Hematopoietic multipotent progenitor cell treated with erythropoietin and hydrocortisone succinate and interleukin-3 and kit ligand, for 4 days (in vitro differentiated cells): ENCODE measurements around the gene CNGA2.
"Not testable (repeated sequence)": the region's sequence is repeated elsewhere in the genome, so short reads cannot be mapped to it uniquely, and the experiment has no call there.

Experiments used
- DNase-seq: peaks from one replicate; pipeline ENCODE4 v3.0.0-alpha.2; 2015

CNGA2 gene

DNA sequence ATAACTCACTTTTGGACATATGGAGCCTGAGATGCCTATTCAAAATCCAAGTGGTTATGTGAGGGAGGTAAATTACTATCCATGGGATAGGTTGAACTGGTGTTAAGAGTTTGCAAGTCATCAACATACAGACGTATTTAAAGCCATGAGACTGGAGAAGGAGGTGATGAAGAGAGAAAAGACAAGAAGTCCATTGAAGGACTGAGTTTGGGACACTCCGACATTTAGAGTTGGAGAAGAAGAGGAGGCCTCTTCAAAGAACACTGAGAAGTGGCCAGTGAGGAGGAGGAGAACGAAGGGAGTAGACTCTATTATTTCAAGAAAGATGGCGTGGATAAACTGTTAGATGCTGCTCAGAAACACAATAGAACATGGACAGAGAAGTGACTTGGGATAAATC lies at the start of gene CNGA2:
Gene CNGA2, plus strand, starts transcription at position 301 of the 400 bp plus-strand sequence. CDS start 3,738 bp downstream, outside the sequence.
- DNase-seq = no peak

DNA sequence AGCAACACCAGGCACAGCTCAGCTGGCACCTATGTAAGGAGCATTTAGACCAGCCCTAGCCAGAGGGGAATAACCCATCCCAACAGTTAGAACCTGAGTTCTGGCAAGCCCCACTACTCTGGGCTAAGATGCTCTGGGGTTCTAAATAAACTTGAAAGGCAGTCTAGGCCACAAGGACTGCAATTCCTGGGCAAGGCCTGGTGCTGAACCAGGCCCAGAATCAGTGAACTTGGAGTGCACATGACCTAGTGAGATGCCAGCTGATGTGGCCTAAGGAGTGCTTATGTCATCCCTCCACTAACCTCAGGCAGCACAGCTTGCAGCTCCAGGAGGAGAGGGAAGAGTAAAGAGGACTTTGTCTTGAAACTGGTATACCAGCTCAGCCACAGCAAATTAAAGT lies 46.9 kb upstream of the CNGA2 start:
- DNase-seq = no peak

GRCh38 chrX:151688695-151689094 lies 45.9 kb upstream of the CNGA2 start:
- DNase-seq = no peak

DNA sequence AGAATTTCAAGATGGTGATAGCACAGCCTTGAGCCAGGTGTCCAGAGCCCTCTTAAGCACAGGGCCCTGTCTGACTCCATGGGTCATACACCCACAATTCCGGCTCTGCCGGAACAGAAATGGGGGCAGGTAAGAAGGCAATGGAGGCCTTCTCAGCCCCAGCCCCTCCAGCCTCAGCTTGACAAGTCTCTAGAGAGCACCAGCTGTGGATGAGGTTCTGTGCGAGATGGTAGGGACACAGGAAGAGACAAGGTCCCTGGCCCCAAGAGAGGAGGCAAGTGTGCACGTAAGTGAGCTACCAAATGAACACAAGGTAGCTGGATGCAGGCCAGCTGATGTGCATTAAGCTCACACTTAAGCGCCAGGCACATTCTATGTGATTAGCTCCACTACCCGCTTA lies 41.7 kb upstream of the CNGA2 start:
- DNase-seq = no peak

- DNase-seq = no peak
Measured at GRCh38 chrX:151694121-151694520, 40.4 kb upstream of the CNGA2 start.

DNA sequence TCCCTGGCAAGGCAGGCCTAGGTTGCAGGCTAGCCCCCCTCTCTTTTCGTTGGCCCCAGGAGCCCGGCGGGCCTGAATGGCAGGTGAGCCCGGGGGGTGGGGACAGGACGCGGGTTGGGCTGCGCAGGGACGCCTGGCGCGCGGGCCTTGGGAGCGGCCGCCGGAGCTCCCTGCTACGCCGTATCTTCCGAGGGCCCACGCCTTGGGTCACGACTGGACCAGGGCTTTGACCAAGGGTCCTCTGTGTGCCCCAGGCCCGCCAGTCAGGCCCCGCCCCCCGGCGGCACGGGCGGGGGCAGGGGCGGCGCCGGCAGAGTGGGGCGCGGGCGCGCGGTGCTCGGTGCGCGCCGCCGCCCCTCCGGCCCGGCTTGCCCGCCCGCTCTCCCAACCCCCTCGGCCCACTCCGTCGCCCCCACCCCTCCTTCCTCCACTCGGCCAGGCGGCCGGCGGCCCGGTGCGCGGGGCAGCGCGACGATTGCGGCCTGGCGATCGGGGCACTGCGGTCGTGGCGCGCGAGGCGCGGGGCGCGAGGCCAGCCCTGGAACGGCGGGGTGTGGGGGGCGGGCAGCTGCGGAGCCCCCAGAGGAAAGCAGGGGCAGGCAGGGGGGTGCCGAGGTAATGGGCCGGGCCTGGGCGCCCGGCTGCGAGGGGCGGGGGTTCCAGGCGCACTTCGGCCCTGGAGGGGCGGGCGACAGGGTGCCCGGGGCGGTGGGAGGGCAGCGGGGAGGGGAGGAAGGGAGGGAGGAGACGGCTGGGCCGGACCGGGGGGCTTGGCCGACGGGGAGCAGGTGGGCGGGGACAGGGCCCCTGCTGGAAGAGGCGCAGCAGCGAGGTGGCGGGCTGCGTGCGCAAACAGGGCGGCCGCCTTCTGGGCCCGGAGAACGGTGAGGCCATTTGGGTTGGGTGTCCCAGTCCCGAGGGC lies 39.6 kb upstream of the CNGA2 start, which contains the start of gene PRRG3:
Gene PRRG3, plus strand, starts transcription at position 798 of the 922 bp plus-strand sequence. CDS start 3,357 bp downstream, outside the sequence.
- no peak for DNase-seq

DNA sequence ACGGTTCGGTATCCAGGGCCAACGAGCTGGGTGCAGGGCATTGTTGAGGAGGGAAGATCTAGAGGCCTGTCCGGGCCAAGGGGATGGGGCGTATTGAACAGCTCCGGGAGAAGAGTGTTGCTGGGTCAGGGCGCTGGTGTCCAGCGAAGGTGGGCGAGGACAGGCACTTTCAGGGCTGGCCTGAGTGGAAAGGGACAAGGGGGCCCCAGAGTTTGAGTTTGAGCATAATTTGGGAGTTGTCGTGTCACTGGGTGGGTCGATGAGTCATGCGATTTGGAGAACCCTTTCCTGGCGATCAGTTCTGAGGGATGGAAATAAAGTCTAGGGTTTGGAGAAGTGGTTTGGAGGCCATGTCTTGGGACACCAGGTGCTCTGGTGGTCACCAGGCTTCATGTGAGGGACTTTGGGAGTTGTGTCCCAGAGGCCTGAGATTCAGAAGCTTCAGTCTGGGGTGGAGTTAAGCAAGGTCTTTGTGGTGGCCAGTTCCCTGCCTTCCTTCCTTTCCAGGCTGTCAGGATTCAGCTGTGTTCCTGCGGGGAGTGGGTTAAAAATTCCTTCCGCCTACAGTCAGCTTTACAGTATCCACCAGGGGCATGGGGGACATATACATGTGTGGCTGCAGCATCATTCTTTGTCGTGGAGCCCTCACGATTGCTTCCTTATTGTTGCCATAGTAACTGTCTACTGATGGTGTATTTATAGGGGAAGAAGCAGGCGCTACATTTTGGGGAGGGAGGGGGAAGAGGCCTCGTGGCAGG lies 38.8 kb upstream of the CNGA2 start:
- no peak for DNase-seq

- not testable (repeated sequence) for DNase-seq
Measured at GRCh38 chrX:151697082-151697481, 37.5 kb upstream of the CNGA2 start.

DNA sequence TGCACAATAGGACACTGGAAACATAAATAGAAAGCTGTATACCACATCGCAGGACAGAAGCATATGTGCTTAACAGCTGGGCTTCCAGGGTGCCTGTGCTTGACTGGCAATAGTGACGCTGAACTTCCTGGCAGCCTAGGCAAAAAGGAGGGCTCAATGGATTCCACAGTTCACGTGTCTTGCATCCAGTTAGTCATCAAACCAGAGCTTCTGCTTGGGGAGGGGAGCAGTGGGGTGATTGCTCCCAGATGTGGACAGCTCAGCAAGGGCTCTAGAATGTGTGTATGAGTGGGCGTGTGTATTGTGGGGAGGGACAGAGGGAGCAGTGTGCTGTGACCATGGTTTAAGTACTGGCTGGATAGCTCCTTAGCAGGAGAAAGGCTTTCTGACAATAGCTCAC lies 37.0 kb upstream of the CNGA2 start:
- DNase-seq = no peak

GRCh38 chrX:151698485-151698884 lies 36.1 kb upstream of the CNGA2 start:
- no peak for DNase-seq

GRCh38 chrX:151699746-151700145 lies 34.8 kb upstream of the CNGA2 start:
- DNase-seq = no peak

GRCh38 chrX:151700581-151700980 lies 34.0 kb upstream of the CNGA2 start:
- no peak for DNase-seq

DNA sequence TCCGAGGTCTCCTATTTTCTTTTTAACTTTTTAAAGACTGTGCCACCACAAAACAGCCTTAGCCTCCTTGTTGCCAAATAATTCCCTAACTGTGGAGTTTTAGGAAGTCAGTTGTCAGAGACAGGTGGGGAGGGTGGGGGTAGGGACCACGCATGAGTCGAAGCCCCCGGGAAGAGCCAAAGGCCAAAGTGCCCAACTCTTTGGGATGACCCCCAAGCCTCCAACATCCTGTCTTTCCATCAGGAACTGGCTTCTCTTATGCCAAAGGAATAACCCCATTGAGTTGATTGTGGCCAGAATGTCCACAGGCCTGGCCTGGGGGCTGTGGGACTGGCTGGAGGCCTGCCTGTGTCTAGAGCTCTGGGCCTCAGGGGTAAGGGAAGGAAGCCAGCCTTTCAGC lies 33.5 kb upstream of the CNGA2 start:
- no peak for DNase-seq

GRCh38 chrX:151701531-151701930 lies 33.0 kb upstream of the CNGA2 start:
- DNase-seq = no peak

GRCh38 chrX:151702026-151702714 lies 32.4 kb upstream of the CNGA2 start:
- no peak for DNase-seq

GRCh38 chrX:151702741-151703340 lies 31.7 kb upstream of the CNGA2 start:
- DNase-seq = no peak

GRCh38 chrX:151703487-151703886 lies 31.1 kb upstream of the CNGA2 start:
- DNase-seq = no peak

GRCh38 chrX:151704041-151704663 lies 30.4 kb upstream of the CNGA2 start:
- DNase-seq = no peak

DNA sequence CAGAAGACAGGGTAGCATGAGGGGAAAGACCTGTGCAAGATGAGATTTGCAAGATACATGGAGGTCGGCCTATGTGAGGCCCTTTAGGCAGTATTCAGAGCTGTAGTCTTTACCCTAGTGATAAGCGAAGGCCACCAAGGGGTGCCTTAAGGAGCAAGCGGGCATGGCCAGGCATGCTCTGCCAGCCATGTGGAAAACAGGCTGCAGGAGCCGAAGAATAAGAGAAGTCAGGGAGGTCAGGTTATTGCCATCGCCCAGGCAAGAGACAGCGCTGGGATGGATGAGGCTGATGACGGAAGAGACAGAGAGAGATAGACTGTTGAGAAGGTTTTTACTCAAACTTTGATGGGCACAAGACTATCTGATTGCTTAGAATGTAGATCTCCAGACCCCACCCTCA lies 25.7 kb upstream of the CNGA2 start:
- no peak for DNase-seq

DNA sequence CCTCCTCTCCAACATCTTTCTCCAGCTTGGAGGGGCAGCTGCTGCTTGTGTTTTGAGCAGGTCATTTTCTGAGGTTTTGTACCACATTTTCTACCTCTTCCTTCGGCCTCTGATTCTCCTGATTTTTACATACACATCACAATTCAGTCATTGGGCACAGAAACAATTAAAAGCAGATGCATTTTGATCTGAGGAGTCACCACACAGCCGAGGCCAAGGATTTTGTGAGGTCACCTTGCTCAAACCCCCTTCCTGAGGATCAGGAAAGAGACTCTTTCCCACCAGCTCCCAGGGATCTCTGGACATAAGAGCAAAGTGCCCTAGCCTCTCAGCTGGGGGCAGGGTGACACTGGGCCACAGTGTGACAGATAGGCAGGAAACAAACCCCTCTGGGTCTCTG lies 24.1 kb upstream of the CNGA2 start:
- no peak for DNase-seq

DNA sequence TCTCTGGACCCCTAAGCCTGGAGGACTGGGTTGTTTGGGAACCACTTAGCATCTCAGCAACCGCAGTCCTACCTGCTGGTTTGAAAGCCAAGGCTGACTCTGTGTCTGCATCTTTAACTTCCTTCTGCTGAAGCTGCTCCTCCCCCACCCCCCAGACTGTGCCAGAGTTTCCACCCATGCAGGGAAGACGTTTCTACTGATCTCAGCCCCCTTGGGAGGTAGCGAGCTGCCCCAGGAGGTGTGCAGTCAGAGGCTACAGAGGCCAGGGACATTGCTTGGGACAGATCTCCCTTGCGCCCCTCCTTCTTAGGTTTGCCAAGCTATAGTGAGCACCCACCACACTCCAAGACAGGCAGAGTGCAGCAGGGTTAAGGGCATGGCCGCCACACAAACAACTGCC lies 23.4 kb upstream of the CNGA2 start:
- DNase-seq = no peak

GRCh38 chrX:151711787-151712186 lies 22.8 kb upstream of the CNGA2 start:
- no peak for DNase-seq
